Measurements from ENCODE around the gene DLEC1. TPM values are rescaled to one million over a fixed set of nuclear protein-coding genes. Genes with fewer than 3 reads are reported as not detected.
"Not testable (repeated sequence)": the region's sequence is repeated elsewhere in the genome, so short reads cannot be mapped to it uniquely, and the experiment has no call there.

DLEC1 gene
- total RNA-seq, 4 donors from 2014 or later = 1.5 to 2.8 (median 1.9) TPM; not detected in 1

DNA sequence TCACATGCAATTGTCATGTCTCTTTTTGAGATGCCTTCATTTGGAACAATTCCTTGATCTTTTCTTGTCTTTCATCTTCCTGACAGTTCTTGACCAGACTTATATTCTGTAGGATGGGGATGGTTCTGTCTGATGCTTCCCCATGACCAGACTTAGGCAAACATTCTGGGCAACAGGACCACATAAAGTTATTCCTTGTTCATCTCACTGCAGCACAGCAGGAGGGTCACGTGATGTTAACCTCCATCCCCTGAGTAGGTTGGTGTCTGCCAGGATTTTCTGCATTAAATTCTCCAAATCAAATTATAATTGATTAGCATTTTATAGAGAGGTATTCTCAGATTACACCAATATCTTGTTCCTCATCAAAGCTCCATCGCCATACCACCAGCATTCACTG lies 7.8 kb downstream of the DLEC1 start:
- H3K27ac ChIP-seq = no peak overlapping the region
- no peak for TF ChIP-seq POLR2A (IDR thresholded peaks at IDR 0.05)
- TF ChIP-seq, protein P1, sequence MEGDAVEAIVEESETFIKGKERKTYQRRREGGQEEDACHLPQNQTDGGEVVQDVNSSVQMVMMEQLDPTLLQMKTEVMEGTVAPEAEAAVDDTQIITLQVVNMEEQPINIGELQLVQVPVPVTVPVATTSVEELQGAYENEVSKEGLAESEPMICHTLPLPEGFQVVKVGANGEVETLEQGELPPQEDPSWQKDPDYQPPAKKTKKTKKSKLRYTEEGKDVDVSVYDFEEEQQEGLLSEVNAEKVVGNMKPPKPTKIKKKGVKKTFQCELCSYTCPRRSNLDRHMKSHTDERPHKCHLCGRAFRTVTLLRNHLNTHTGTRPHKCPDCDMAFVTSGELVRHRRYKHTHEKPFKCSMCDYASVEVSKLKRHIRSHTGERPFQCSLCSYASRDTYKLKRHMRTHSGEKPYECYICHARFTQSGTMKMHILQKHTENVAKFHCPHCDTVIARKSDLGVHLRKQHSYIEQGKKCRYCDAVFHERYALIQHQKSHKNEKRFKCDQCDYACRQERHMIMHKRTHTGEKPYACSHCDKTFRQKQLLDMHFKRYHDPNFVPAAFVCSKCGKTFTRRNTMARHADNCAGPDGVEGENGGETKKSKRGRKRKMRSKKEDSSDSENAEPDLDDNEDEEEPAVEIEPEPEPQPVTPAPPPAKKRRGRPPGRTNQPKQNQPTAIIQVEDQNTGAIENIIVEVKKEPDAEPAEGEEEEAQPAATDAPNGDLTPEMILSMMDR (IDR thresholded peaks at IDR 0.05) = no peak
- no peaks in the 10 kb centered on the region for H3K9me3 ChIP-seq
- intact Hi-C loops (cut with DNase I; ENCODE audit: low total_unique reads) = no loop called here
- no peaks in the 10 kb centered on the region for H3K36me3 ChIP-seq
- H3K27me3 ChIP-seq = no peaks in the 10 kb centered on the region
- DNase-seq = no peak
- no peaks in the 10 kb centered on the region for H3K4me1 ChIP-seq
- H3K4me3 ChIP-seq = no peak overlapping the region

DNA sequence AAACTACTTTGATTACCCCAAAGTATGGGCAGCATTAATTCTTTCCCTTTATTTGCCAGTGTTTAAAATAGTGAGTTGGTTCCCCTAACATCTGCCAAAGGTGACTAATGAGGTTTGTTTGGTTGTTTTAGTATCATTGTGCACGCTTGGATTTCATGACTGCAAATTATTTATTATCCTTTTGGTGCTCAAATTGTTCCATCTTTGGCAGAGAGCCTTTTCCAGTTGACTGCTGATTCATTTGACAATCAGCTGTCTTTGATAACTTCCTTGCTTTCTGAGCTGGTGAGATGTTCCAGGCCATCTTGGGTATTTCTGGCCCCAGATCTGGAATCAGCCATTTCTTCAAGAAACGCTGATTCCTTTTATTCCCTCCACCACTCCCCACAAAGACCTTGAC lies 8.9 kb downstream of the DLEC1 start:
- H3K36me3 ChIP-seq = no peaks in the 10 kb centered on the region
- no peak for TF ChIP-seq POLR2A (IDR thresholded peaks at IDR 0.05)
- TF ChIP-seq, protein P1 (IDR thresholded peaks at IDR 0.05) = no peak
- DNase-seq = no peak
- H3K27ac ChIP-seq = no peak overlapping the region
- no peaks in the 10 kb centered on the region for H3K9me3 ChIP-seq
- no peaks in the 10 kb centered on the region for H3K4me1 ChIP-seq
- intact Hi-C loops (cut with DNase I; ENCODE audit: low total_unique reads) = no loop called here
- H3K4me3 ChIP-seq = no peak overlapping the region
- no peaks in the 10 kb centered on the region for H3K27me3 ChIP-seq

DNA sequence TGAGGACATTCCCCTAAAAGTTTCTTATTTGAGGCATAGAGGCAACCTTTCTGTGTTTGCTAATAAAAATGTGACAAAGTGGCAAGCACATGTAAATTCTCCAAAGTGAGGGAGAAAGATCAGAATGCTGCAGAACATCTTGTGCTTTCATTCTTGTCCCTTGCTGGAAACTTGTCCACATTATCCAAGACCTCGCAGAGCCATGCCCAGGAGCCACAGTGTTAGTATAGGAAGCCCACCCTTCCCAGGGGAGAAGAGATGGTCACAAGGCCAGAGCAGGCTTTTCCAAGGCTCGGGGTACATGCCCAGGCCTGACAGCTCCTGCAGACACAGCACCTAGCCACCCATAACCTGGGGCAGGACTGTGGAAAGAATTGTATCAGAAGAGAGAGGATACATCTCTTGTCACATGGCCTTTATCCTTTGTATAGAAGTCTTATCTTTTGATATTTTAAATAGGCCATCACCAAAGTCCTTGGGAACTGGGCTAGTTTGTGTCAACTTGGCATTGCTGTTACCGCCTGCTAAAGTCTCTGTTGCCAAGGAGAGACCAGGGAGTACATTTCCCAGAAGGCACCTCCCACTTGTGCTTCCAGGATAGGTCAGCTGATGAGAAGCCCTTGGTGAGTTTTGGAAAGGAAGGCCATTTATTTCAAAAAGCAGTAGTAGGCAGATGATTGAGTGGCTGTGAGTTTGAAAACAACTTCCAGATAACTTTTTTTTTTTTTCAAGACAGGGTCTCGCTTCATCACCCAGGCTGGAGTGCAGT lies 10.5 kb downstream of the DLEC1 start:
- H3K36me3 ChIP-seq = no peaks in the 10 kb centered on the region
- TF ChIP-seq, protein P1 (IDR thresholded peaks at IDR 0.05) = no peak
- no peak for TF ChIP-seq POLR2A (IDR thresholded peaks at IDR 0.05)
- intact Hi-C loops (cut with DNase I; ENCODE audit: low total_unique reads) = no loop called here
- no peak for DNase-seq
- H3K27me3 ChIP-seq = no peaks in the 10 kb centered on the region
- H3K4me1 ChIP-seq = no peaks in the 10 kb centered on the region
- no peaks in the 10 kb centered on the region for H3K9me3 ChIP-seq
- no peak overlapping the region for H3K4me3 ChIP-seq
- no peak overlapping the region for H3K27ac ChIP-seq

DNA sequence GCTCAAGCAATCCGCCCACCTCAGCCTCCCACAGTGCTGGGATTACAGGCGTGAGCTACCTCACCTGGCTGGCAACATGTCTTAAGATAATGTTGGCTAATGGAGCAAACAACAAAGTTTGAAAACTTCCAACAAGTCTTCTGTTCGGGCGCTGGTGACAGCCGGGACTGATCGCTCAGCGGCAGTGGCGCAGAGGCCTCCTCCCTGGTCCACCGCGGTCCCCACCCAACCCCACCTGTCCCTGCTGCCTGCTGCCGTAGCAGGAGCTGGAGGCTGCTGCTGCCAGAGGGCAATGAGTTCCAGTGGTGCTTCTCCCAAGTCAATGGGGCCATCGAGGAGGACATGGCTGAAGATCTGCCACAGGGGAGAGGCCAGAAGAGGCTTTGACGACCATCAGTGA lies 12.1 kb downstream of the DLEC1 start:
- no peaks in the 10 kb centered on the region for H3K4me1 ChIP-seq
- TF ChIP-seq POLR2A (IDR thresholded peaks at IDR 0.05) = no peak
- TF ChIP-seq, protein P1 (IDR thresholded peaks at IDR 0.05) = no peak
- no peaks in the 10 kb centered on the region for H3K36me3 ChIP-seq
- intact Hi-C loops (cut with DNase I; ENCODE audit: low total_unique reads) = no loop called here
- H3K27me3 ChIP-seq = no peaks in the 10 kb centered on the region
- DNase-seq = no peak
- H3K9me3 ChIP-seq = no peaks in the 10 kb centered on the region
- H3K27ac ChIP-seq = no peak overlapping the region
- no peak overlapping the region for H3K4me3 ChIP-seq

DNA sequence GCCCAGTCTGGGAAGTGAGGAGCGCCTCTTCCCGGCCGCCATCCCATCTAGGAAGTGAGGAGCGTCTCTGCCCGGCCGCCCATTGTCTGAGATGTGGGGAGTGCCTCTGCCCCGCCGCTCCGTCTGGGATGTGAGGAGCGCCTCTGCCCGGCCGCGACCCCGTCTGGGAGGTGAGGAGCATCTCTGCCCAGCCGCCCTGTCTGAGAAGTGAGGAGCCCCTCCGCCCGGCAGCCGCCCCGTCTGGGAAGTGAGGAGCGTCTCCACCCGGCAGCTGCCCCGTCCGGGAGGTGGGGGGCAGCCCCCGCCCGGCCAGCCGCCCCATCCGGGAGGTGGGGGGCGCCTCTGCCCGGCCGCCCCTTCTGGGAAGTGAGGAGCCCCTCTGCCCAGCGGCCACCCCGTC lies 14.3 kb downstream of the DLEC1 start:
- H3K36me3 ChIP-seq; intact Hi-C loops (cut with DNase I; ENCODE audit: low total_unique reads); H3K4me3 ChIP-seq; H3K27me3 ChIP-seq; H3K27ac ChIP-seq; H3K4me1 ChIP-seq; DNase-seq; H3K9me3 ChIP-seq: not testable (repeated sequence)

DNA sequence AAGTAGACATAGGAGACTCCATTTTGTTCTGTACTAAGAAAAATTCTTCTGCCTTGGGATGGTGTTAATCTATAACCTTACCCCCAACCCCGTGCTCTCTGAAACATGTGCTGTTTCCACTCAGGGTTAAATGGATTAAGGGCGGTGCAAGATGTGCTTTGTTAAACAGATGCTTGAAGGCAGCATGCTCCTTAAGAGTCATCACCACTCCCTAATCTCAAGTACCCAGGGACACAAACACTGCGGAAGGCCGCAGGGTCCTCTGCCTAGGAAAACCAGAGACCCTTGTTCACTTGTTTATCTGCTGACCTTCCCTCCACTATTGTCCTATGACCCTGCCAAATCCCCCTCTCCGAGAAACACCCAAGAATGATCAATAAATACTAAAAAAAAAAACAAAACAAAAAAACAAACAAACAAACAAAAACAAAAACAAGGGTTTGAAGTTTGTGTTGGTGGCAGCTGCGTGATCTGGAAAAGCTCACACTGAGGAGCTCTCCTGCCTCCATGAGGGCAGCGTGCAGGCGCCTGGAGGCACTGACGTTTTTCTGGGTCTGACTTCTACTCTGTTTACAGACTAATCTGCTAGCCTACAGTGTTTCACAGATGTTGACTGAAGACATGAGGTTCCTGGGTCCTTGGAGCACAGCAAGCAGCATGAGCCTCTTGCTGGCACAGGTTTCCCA lies 14.9 kb downstream of the DLEC1 start:
- H3K36me3 ChIP-seq; H3K27ac ChIP-seq; H3K27me3 ChIP-seq; H3K9me3 ChIP-seq; H3K4me3 ChIP-seq; intact Hi-C loops (cut with DNase I; ENCODE audit: low total_unique reads); H3K4me1 ChIP-seq; DNase-seq: not testable (repeated sequence)
